GM18502 (cell line): ENCODE measurements around the gene FAM200B.
A peak's percentile ranks its signal among the peaks of the same experiment; 100 is the strongest.

Experiments
- ATAC-seq: cut with Tn5 transposase; IDR thresholded peaks from one replicate; pipeline ENCODE4 v1.9.1; 2021; ENCODE audit warnings: mild to moderate bottlenecking; ENCODE audit not compliant: unreplicated experiment, poor library complexity

FAM200B gene

DNA sequence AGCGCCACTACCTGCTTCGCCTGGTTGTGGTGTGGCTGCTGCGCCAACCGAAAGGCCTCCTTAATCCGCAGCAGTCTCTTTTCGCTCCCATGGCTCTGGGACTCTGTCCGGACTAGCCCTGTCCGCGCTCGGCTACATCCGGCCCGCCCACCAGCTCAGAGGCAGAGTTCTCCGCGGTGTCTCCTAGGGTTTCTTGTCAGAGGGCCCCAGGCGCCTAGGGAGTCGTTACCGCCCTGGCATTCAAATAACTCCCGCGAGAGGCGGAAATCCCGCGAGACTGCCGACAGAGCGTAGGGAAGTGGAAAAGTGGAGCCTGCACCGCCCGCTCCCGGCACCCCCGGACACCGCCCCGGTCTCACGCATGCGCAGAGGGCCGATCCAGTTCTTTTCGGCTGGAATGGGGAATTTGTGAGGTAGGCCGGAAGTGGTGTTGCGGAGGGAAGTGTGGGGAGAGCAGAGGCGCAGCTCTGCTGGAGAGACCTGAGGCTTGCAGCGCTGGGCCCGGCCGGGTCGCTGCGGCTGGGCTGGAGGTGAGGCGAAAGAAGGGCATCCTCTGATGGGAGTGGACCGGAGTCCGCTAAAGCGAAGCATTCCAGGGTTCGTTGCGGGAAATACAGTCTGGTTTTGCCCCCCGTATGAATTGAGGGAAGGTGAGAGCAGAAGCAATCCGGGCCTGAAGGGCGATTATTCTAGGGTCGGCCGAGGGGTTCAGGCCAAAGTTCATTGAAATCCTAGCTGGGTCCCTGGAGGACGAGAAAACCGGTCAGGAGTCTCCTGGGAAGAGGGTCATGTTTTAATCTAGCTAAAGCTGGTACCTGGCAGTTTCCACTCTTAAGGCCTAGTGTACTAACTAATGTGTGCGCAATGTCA, at the start of gene FAM200B:
FAM200B (plus strand) TSS at position 456 of the 870 bp plus-strand sequence. CDS start 5,151 bp downstream, outside the sequence.
- peak; percentile 91 for ATAC-seq

DNA sequence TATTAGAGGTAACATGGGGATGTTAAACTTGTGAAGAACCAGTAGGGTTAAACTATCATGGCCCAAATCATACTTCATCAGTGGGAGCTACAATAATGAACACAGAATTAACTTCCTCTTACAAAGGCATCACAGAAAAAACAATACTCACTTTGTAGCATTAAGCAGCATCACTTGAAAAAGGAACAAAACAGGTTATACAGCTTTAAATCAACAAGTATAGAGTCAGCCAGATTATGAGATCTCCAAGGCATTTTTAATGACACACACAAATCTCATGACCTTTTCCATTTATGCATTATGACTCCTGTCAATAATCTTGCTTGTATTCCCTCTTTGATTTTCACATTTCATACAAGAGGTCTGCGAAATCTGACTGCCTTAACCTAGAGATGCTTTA, 44.8 kb upstream of the FAM200B start:
- ATAC-seq, result no peak

DNA sequence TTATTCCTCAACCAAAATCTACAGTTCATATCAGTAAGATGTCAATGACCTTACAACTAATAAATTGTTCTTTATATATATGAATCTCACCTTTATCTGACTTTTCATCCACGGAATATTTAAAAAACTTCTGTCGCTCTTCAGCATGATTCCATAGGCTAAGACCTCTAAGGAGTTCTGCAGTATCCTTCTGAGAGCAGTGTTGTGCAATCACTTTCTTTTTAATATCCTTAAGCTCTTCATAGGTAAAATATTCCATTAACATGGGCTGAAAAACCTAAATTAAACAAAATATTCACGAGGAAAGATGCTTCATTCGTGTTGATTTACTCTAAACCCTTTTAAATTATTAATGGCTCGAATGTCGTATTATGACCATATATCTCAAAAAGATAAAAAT, 43.2 kb upstream of the FAM200B start:
- ATAC-seq, result no peak

DNA sequence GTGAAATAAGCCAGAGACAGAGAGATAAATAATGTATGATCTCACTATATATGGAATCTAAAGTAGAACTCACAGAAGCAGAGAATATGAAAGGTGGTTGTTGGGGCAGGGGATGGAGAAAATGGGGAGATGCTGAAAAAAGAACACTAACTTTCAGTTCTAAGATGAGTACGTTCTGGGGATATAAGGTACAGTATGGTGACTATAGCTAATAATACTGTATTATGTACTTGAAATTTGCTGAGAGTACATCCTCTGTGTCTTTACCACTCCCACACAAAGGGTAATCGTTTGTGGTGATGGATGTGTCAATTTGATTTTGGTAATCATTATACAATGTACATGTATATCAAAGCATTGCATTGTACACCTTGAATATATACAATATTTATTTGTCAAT, 33.0 kb upstream of the FAM200B start:
- peak; percentile 61 for ATAC-seq

DNA sequence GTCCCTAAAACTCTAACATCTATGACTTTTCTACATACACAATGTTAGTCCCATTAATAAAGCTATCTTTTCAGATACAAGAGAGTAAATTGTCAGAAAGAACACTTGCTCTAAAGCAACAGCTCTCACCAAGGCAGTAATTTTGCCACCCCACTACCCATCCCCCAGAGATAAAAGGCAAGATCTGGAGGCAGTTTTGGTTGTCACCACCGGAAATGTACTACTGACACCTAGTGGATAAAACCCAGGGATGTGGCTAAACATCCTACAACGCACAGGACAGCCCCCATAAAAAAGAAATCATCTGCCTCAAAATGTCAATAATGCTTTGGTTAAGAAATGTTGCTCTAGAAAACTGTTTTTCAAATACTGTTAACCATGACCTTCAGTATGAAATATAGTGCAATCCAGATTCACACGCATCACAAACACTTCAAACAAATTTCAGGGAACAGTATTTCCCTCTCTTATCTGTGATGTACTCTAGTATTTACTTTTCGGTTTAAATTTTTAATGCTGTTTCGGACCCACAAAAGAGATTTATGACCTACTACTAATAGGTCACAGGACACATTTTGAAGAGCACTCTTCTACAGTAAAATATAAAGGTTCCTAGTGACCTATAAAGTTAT, 31.6 kb upstream of the FAM200B start:
- peak; percentile 51 for ATAC-seq

DNA sequence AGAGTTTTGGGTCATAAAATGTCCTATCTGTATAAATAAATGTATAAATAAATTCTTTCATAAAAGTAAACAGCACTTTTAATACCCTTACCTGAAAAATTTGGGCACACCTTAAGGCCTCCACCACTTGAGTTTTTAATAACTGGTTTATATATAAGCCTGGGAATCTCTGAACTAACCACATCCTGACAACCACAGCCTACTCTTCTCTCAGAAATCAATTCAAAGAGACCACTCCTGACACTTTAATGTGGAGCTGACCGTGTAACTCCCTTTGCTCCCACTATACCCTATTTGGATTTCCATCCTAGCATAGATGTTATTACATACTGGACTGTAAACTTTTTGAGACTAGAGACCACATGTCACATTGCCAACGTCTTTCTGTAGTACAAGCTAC, 30.0 kb upstream of the FAM200B start:
- no peak for ATAC-seq

DNA sequence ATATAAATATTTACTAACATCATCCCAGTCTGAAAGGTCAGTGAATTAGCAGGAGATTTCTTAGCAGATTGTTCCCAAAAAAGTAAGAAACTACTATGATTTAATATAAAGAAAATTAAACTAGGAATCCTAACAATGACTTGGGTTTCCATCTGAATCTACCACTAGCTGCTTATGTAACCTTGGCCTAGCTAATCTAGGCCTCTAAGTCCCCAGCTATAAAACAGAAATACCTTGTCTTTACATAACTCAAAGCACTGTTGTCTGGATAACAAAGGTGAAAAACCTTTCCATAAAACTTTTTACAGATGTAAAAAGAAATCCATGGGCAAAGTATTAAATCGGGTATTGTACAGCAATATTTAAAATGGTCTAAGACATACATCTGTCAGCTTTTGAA, 29.4 kb upstream of the FAM200B start:
- no peak for ATAC-seq

DNA sequence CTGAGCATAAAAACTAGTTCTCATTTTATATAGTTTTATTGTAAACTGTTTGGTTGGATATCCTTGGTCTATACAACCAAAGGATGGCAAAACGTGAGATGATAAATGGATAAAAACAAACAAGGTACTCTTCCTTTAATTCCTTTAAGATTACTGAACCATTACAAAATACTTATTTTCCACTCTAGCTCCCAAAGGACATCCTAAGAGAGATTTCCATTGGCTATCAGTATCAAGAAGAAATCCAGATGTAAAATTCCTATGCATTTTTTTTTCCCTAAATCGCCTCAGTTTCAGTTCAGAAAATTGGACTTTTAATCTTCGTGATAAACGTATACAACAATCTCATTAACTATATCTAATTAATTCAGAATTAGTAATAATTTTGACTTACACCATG, 28.8 kb upstream of the FAM200B start:
- no peak for ATAC-seq

DNA sequence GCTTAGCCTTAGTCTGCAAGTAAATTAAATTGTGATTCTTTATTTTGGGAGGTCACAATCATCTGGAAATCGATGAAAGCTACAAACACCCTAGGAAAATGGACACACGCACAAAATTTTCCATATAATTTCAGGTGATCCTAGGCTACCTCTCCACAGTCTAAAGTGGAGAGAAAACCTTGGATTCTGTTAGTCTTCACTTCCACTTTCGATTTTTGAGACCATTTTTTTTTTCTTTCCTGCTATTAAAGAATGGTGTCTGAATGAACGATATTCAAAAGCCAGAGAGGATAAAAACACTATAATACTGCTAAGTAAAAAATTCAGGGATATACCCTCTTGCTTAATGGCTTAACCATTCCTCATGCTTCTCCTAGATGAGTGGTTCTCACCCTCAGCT, 28.2 kb upstream of the FAM200B start:
- no peak for ATAC-seq

DNA sequence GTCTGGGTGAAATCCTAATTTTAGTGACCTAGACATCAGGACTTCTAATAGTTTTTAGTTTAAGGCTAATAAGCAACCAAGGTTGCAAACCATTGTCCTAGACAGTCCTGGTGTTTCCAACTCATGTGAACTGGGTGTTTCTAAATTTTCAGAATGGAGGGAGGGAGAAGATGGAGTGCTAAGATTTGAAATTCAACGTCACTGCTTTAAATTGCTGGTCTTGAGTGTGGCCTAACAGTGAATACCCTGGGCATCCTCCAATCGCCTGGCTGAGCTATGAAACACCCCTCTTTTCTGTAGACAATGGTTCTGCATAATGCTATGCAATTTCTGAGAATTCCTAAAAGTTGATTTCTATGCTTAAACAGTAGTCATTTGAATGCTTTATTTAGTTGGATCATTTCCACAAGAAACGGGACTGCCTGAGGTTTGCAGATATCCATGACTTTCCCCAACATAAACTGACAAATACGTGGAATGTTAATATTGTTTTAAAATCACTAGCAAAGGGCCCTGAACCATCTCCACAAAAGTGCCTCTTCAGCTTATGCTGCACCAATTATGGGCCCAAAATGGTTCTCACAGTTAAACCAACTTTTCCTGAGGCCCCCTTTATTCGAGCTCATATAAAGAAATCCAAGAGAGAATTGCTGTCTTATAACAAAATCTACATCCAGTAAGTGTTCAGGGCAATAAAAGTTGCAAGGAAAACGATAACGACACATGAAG, 27.6 kb upstream of the FAM200B start:
- ATAC-seq, result peak; percentile 30

DNA sequence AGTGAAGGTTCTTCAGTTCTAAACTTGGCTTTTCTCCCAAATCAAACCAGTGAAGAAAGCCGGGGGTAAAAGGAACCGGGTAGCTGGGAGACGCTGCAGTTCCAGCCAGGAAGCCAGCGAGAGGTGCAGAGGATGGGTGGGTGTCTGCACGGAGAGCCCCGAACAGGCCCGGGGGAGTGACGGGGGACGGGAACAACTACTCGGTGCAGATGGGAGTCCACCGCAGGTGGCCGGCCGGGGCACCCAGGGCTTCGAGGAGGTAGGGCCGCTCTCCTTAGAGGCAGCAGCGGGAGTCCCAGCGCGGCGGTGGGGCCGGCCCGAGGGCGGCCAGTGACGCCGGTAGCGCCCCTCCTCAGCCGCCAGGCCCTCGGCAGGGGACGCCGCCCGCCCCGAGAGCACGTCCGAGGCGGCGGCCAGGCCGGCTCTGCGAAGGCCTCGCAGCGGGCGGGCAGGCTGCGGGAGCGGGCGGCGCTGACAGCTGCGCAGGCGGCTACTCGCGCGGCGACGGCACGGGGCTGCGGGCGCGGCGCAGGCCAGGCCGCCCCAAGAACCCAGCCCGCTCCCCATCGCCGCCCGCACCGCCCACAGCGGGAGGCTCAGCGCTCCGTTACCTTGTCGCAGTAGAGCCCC, 26.9 kb upstream of the FAM200B start:
- peak; percentile 55 for ATAC-seq

DNA sequence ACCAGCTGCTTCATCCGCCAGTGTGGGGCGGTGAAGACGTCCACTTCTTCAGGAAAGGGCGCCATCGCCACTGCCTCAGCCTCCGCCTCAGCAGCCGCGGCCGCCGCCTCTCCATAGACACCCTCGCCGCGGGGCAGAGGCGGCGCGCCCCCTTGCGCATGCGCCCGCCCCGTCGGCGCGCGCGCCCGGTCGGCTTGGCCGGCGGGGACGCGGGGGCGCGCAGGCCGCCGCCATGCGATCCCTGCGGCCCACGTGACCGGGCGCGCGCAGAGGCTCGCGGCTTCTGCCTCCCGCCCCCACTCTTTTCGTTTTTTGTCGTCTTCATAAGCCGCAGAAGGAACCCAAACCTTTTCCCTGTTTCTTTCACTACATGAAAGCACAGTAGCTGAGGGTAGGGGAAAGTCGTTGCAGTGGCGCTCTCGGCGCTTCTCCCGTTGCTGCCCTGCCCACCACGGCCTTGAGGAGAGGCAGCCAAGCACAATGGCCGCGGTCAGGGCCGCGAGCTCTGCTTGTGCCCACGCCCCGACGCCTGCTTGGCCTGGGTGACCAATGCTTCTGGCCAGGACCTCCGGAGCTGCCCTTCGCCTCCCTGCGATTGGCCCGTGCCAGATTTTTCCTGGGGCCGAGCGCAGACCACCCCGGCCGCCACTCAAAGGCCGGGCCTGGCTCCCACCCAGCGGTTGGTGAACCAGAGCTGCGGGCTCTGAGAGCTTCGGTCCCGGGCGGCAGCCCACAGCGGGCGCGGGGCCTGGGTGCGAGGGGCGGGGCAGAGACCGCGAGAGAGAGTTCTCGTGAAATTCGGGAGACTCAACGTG, 26.2 kb upstream of the FAM200B start, which contains the start of gene FBXL5:
FBXL5 (minus strand) TSS at position 135 of the 815 bp plus-strand sequence; CDS start at position 65, 70 bp downstream.
- ATAC-seq, result peak; percentile 74

DNA sequence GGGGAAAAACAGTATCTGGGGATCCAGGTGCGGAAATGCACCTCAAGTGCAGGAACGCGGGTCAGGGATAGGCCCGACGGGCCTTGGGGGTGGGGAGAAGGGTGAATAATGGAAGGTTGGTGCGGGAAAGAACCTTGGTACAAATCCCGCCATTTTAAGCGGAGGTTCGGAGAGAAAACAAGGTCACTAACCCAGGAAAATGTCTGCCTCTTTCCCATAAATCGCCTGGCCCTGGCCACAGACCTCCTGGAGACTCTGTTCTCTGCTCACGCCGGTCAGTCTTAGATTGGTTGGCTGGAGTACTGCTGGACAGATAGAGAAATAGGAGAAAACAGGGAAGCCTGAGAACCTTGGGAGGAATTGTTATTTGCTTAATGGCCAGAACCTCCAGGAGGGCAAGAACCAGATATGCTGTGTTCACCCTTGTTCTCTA, 25.6 kb upstream of the FAM200B start:
- no peak for ATAC-seq

DNA sequence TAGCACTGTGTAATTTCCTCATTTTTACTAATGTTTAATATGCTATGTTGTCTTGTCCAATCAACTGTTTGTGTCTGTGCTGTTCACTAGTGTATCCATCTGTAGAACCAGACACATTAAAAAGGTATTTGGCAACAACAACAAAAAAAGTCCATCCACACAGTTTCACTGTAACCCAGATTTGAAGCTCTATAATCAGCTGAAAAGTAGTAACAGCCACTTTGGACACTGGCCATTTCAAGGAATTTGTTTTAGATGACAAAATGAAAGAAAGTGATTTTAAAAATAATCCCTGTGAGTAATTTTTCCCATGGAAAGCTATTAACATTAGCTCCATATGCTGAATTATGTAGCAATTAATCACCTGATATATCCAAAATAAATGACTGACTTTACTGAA, 24.3 kb upstream of the FAM200B start:
- no peak for ATAC-seq

DNA sequence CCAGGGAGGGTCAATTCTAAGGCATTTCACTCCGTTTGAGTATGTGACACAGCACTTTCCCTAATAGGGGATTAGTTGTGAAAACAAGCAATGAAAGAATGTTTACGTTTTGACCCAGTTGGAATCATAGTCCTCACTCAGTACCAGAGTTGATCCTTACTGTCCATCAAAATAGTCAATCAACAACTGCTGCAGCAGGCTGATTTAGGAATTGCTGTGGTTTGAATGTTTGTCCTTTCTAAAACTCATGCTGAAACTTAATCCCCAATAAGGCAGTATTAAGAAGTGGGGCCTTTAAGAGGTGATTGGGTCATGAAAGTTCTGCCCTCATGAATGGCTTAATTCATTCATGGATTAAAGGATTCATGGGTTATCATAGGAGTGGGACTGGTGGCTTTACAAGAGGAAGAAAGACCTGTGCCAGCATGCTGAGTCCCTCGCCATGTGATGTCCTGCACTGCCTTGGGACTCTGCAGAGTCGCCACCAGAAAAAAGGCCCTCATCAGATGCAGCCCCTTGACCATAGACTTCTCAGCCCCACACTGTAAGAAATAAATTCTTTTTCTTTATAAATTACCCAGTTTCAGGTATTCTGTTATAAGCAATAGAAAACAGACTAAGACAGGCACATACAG, 23.4 kb upstream of the FAM200B start:
- ATAC-seq, result no peak

DNA sequence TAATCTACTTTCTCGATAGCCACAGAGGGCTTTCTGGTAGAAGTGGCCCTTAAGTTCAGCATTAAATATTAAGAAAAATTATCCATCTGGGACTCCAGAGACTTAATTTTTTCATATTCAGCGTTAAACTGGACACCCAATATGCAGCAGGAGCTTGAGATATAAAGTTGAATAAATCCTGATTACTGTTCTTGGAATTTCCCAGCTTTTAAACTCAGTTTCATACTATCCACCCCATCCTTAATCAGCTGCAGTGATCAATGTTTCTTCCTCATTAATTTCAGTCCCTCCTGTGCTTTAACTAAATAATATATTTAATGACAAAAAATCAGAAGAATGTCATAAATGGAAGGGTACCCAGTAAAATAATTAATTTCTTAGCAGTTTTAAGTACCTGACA, 22.8 kb upstream of the FAM200B start:
- no peak for ATAC-seq

DNA sequence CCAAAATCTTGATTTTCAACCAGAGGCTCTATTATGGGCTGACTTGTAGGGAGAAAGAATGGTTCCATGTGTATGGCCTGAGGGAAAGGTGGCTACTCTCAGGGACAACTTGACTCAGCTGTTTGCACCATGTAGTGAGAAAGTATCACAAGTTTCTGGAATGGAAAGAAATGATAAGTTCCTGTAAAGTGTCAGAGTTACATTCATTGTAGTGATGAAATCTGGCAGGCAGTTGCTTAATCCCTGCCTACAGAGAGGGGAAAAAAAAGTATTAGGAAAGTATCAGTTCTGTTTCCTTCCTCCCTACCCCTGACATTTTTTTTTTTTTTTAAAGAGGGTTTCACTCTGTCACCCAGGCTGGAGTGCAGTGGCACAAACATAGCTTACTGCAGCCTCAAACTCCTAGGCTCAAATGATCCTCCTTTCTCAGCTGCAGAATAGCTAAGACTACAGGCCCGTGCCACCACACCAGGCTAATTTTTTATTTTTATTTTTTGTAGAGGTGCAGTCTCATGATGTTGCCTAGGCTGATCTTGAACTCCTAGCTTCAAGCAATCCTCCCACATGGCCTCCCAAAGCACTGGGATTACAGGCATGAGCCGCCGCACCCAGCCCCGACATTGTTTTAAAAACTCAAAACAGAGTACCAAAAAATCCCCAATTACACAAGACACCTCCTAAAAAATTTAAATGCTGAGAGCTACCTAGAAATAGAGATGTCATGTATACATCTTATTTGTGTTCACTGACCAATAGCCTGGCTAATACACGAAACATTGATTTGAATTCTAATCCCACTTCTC, 21.7 kb upstream of the FAM200B start:
- ATAC-seq, result no peak

DNA sequence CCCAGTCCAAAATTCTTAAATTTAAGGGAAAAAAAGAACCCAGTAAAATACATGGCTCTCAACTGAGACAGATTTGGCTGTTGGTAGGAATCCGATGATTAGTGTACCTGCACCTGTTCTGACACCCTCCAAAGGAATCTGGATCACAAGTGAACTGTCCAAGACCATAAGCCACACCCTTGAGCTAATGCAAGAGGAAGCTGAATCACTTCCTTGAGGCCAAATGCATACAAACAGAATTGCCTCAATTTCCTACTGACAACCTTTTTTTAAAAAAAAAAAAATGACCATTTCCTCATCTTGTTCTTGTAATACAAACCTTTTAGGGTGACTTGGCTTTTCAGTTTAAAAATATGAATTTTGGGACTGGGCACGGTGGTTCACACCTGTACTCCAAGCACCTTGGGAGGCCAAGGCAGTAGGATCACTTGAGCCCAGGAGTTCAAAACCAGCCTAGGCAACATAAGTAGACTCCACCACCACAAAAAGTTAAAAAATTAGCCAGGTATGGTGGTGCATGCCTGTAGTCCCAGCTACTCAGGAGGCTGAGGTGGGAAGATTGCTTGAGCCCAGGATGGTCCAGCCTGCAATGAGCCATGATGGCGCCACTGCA, 15.8 kb upstream of the FAM200B start:
- no peak for ATAC-seq
